A673 (cell line): ENCODE results near the gene TMEM212.

Experiments
- CTCF ChIP-seq: fragments of 300-800, 200-600 bp; sonication (generic); conservative IDR thresholded peaks from 2 replicates; pipeline ENCODE4 v1.5.1; 2017; ENCODE audit warnings: low read depth, mild to moderate bottlenecking, antibody characterized with exemption, low read length, moderate library complexity, mixed read lengths
- EZH2 ChIP-seq: fragments of 200-600 bp; sonication (generic); IDR thresholded peaks from 2 replicates; pipeline ENCODE4 v1.6.1; 2017; ENCODE audit warnings: borderline replicate concordance, low read depth, mild to moderate bottlenecking, mixed read lengths, antibody characterized with exemption, low read length; ENCODE audit not compliant: poor library complexity, severe bottlenecking

GRCh38 chr3:171840445-171840810 lies 2.7 kb upstream of the TMEM212 start:
- TF ChIP-seq CTCF (no peak), EZH2 (no peak)
